ENCODE measurements around the gene TNIP1. TPM values are rescaled to one million over a fixed set of nuclear protein-coding genes. Genes with fewer than 3 reads are reported as not detected.

TNIP1 gene
- polyA plus RNA-seq, 2 of the 4 experiments (the other 2 are of a cell fraction) = 48.4 to 53.4 TPM

DNA sequence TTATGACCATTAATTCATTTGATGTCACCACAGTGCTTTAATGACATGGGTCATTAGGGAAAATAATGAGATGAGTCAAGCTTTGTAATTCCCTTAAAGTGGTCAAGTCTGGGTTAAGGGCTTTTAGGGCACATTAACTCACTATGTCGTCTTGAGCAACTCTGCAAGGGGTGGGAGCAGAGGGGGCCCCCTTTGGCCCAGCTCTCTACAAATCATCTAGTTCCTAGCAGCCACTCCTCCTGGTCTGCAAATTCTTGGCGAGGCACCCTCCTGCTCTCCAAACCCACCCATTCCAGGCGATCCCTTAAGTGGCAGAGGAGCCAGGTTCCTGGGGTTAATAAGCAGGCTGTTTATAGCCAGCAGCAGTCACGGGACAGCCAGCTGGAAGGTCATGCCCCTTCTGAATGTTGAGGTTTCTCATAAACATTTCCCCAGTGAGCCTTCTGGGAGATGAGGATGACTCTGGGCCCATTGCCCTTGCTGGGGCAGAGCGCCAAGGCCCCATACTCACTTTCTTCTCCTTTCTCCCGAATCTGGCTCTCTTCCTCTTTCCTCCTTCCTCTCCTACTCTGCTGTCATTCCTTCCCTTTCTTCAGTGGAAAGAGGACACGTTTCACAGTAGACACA is 74.8 kb downstream of the TNIP1 start:
- no peaks in the 10 kb centered on the region for H3K4me1 ChIP-seq
- no peak for TF ChIP-seq RAD21 (conservative IDR thresholded peaks at IDR 0.05 in 1 of 2, IDR thresholded peaks at IDR 0.05 in 1 of 2)
- TF ChIP-seq, protein P1, sequence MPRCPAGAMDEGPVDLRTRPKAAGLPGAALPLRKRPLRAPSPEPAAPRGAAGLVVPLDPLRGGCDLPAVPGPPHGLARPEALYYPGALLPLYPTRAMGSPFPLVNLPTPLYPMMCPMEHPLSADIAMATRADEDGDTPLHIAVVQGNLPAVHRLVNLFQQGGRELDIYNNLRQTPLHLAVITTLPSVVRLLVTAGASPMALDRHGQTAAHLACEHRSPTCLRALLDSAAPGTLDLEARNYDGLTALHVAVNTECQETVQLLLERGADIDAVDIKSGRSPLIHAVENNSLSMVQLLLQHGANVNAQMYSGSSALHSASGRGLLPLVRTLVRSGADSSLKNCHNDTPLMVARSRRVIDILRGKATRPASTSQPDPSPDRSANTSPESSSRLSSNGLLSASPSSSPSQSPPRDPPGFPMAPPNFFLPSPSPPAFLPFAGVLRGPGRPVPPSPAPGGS (IDR thresholded peaks at IDR 0.05) = no peak
- no peak for TF ChIP-seq ZC3H11A (IDR thresholded peaks at IDR 0.05)
- no peak overlapping the region for H3K4me2 ChIP-seq
- H3K4me3 ChIP-seq = no peak overlapping the region
- no peak overlapping the region for H3K27ac ChIP-seq
- CTCF ChIA-PET = interaction anchor here (1.1 to 2.6 kb wide), 4 partner anchors 19 to 159 kb away, joined by 3 to 9 read pairs (median 4); no protein-coding TSS in a partner anchor
- POLR2A ChIA-PET = no interaction called here
- H3K9me3 ChIP-seq = no peaks in the 10 kb centered on the region
- no peak for DNase-seq (ENCODE audit: low read depth in 1 of 2, low spot score in 1 of 2)
- 45% methylated on average over 7 of the region's 7 CpGs for WGBS (ENCODE audit: missing lambda C conversion rate)
- no peak for FAIRE-seq
- no peak for ATAC-seq

DNA sequence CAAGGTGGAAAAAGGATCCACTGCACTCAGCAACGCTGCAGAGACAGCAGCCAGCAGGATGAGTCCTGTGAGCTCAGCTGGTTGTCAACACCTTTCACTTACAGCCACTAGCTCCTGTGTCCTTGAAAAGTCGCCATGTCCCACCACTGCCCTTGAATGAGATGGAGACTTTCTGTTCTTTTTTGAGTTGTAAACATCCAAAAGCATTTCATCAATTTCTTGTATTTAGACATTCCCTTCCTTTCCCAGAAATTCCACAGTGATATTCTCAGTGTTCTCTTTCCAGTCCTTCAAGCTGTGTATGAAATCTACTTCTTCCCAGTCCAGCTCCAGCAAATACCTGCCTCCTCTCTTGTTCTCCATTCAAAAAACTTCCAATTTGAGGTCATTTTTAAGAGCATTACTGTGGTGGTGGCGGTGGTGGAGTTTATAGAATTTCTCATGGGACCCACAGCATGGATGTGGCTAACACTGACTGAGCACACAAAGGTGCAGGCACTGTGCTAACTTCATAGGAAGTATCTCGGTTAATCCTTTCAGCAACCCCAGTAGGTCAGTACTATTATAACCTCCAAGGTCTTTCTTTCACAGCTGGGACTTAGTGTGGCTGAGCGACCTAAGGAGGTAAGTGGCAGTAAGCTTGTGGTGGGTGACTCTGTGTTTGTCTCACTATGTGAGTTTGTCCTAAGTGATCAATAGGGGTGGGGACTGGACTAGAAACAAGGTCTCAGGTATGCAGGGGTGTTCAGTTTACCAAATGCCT is 75.5 kb downstream of the TNIP1 start:
- Histone ChIP-seq H3K27ac (no peak overlapping the region), H3K4me2 (no peak overlapping the region), H3K4me3 (no peak overlapping the region), H3K4me1 (no peaks in the 10 kb centered on the region), H3K9me3 (no peaks in the 10 kb centered on the region)
- ChIA-PET POLR2A (no interaction called here), CTCF (interaction anchor here (1.1 to 2.6 kb wide), 5 partner anchors 20 to 159 kb away, joined by 3 to 9 read pairs (median 4); no protein-coding TSS in a partner anchor)
- no peak for DNase-seq (ENCODE audit: low read depth in 1 of 2, low spot score in 1 of 2)
- no peak for TF ChIP-seq EHF (CRISPR knock-in tag; IDR thresholded peaks at IDR 0.05)
- TF ChIP-seq POLR2A (IDR thresholded peaks at IDR 0.05; ENCODE audit: low read length) = no peak
- ATAC-seq = no peak; a peak in 1 of 6 replicates
- no peak for FAIRE-seq
- 31% methylated on average over 5 of the region's 5 CpGs for WGBS (ENCODE audit: missing lambda C conversion rate)

DNA sequence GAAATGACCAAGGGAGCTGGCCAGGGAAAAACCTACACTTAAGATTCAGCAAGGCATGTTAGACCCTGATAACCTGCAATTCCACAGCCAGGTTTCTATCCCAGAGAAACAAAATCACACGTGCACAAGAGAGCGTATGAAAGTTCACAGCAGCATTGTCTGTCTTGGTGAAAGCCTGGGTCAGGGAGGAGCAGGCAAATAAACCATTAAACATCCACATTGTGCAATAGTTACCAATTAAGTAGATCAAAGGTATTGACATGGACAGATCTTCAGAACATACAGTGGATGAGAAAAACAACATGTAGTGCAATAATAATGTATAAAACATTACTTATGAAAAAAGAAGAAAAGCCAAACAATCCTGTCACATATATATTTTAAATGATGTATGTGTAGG is 76.3 kb downstream of the TNIP1 start:
- 61% methylated on average over 2 of the region's 2 CpGs for WGBS (ENCODE audit: missing lambda C conversion rate)
- no peak overlapping the region for H3K4me3 ChIP-seq
- ChIA-PET CTCF (interaction anchor here (1.4 to 4.0 kb wide), 6 partner anchors 21 to 163 kb away, joined by 3 to 59 read pairs (median 8); no protein-coding TSS in a partner anchor), POLR2A (no interaction called here)
- DNase-seq (ENCODE audit: low read depth in 1 of 2, low spot score in 1 of 2) (no peak), FAIRE-seq (no peak), ATAC-seq (no peak)
- no peak overlapping the region for H3K27ac ChIP-seq
- H3K4me1 ChIP-seq = no peaks in the 10 kb centered on the region
- no peaks in the 10 kb centered on the region for H3K9me3 ChIP-seq
- TF ChIP-seq, protein P2, sequence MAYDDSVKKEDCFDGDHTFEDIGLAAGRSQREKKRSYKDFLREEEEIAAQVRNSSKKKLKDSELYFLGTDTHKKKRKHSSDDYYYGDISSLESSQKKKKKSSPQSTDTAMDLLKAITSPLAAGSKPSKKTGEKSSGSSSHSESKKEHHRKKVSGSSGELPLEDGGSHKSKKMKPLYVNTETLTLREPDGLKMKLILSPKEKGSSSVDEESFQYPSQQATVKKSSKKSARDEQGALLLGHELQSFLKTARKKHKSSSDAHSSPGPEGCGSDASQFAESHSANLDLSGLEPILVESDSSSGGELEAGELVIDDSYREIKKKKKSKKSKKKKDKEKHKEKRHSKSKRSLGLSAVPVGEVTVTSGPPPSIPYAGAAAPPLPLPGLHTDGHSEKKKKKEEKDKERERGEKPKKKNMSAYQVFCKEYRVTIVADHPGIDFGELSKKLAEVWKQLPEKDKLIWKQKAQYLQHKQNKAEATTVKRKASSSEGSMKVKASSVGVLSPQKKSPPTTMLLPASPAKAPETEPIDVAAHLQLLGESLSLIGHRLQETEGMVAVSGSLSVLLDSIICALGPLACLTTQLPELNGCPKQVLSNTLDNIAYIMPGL (CRISPR knock-in tag; IDR thresholded peaks at IDR 0.05; ENCODE audit: borderline replicate concordance) = no peak
- TF ChIP-seq, protein P1 (IDR thresholded peaks at IDR 0.05) = no peak
- TF ChIP-seq, protein P3, sequence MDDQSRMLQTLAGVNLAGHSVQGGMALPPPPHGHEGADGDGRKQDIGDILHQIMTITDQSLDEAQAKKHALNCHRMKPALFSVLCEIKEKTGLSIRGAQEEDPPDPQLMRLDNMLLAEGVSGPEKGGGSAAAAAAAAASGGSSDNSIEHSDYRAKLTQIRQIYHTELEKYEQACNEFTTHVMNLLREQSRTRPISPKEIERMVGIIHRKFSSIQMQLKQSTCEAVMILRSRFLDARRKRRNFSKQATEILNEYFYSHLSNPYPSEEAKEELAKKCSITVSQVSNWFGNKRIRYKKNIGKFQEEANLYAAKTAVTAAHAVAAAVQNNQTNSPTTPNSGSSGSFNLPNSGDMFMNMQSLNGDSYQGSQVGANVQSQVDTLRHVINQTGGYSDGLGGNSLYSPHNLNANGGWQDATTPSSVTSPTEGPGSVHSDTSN (IDR thresholded peaks at IDR 0.05) = no peak
- TF ChIP-seq EP300 (IDR thresholded peaks at IDR 0.05) (no peak), PHF8 (IDR thresholded peaks at IDR 0.05; ENCODE audit: borderline replicate concordance, low read depth) (no peak)
- H3K4me2 ChIP-seq = no peak overlapping the region

DNA sequence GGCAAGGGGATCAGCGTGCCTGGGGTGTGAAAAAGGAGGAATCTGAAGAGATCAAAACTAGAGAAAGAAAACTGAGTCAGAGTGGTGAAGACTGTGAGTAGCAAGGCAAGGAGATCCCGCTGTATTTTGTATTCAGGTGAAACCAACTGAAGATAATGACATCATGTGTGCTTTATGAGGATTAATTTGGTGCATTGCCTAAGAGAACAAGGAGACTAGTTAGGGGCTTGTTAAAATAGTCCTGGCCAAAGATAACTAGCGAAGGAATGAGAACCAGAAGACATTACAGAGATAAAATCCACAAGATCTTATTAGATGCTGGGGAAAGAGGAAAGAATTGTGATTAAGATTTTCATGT is 77.4 kb downstream of the TNIP1 start:
- 57% methylated on average over 3 of the region's 3 CpGs for WGBS (ENCODE audit: missing lambda C conversion rate)
- CTCF ChIA-PET = interaction anchor here (0.6 to 4.7 kb wide), 6 partner anchors 47 to 210 kb away, joined by 3 to 59 read pairs (median 13); no protein-coding TSS in a partner anchor
- ATAC-seq = no peak
- no peak for FAIRE-seq
- H3K4me2 ChIP-seq = no peak overlapping the region
- TF ChIP-seq EHMT2 (IDR thresholded peaks at IDR 0.05; ENCODE audit: low read depth) = no peak
- no peak for TF ChIP-seq RARB (CRISPR knock-in tag; IDR thresholded peaks at IDR 0.05)
- TF ChIP-seq, protein P4, sequence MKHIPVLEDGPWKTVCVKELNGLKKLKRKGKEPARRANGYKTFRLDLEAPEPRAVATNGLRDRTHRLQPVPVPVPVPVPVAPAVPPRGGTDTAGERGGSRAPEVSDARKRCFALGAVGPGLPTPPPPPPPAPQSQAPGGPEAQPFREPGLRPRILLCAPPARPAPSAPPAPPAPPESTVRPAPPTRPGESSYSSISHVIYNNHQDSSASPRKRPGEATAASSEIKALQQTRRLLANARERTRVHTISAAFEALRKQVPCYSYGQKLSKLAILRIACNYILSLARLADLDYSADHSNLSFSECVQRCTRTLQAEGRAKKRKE (CRISPR knock-in tag; IDR thresholded peaks at IDR 0.05; ENCODE audit: low read depth) = no peak
- POLR2A ChIA-PET = no interaction called here
- H3K4me3 ChIP-seq = no peak overlapping the region
- H3K27ac ChIP-seq = no peak overlapping the region
- no peak for DNase-seq (ENCODE audit: low read depth in 1 of 2, low spot score in 1 of 2)
- no peaks in the 10 kb centered on the region for H3K4me1 ChIP-seq
- no peaks in the 10 kb centered on the region for H3K9me3 ChIP-seq

Data from A549 (cell line).